IMR-90 (cell line): Measurements from ENCODE around the gene EVL. TPM values are rescaled to one million over a fixed set of nuclear protein-coding genes. Genes with fewer than 3 reads are reported as not detected.

ENCODE experiments used
- ATAC-seq: fragments of 200-7000 bp; cut with Tn5 transposase; 2 replicates; pipeline ENCODE4 v1.9.1; 2020; ENCODE audit warnings: low read depth, mild to moderate bottlenecking, moderate library complexity
- BruUV-seq: library from RNA; stranded (reverse); fragments of 400-500 nt; replicated peaks from 2 replicates; lab custom pipeline; 2021; lab: Mats Ljungman, UMichigan
- CTCF ChIA-PET: fragments of 300-600 bp; formaldehyde crosslinking; extraction: SDS; loops from one replicate; lab custom pipeline; 2021; ENCODE audit warnings: antibody characterized with exemption; lab: Yijun Ruan, JAX
- POLR2A ChIA-PET: fragments of 300-600 bp; sonication (Branson Sonifier 250); formaldehyde crosslinking; loops from one replicate; lab custom pipeline; 2022; ENCODE audit warnings: antibody characterized with exemption; ENCODE audit not compliant: unreplicated experiment; lab: Charles Lee
- DNase-seq: peaks from one replicate; pipeline ENCODE4 v3.0.0; 2013
- H2AFZ ChIP-seq: replicated peaks from 2 replicates; pipeline ENCODE3; 2013; ENCODE audit warnings: low read length, mild to moderate bottlenecking; ENCODE audit not compliant: poor library complexity
- H2AK5ac ChIP-seq: 2 replicates; pipeline ENCODE4 v1.6.1; 2013; ENCODE audit warnings: low read depth, low read length, inconsistent platforms
- H2AK9ac ChIP-seq: replicated peaks from 2 replicates; pipeline ENCODE3; 2013; ENCODE audit warnings: mild to moderate bottlenecking, low read depth, low read length, moderate library complexity; ENCODE audit not compliant: poor library complexity
- H2BK120ac ChIP-seq: 2 replicates; pipeline ENCODE4 v1.6.1; 2013; ENCODE audit warnings: low read depth, low read length, inconsistent platforms
- H2BK15ac ChIP-seq: 3 replicates; pipeline ENCODE4 v1.6.1; 2013; ENCODE audit warnings: low read depth, low read length, inconsistent platforms
- H2BK20ac ChIP-seq: 2 replicates; pipeline ENCODE4 v1.6.1; 2013; ENCODE audit warnings: low read depth, mild to moderate bottlenecking, inconsistent platforms, low read length, moderate library complexity
- H2BK5ac ChIP-seq: 2 replicates; pipeline ENCODE4 v1.6.1; 2013; ENCODE audit warnings: mild to moderate bottlenecking, low read depth, low read length, inconsistent platforms; ENCODE audit not compliant: poor library complexity, severe bottlenecking
- H3K14ac ChIP-seq: replicated peaks from 2 replicates; pipeline ENCODE4 v1.6.1; 2013; ENCODE audit warnings: low read depth, low read length, inconsistent platforms
- H3K18ac ChIP-seq: 2 replicates; pipeline ENCODE4 v1.6.1; 2013; ENCODE audit warnings: low read depth, low read length, control low read depth
- H3K23ac ChIP-seq: 2 replicates; pipeline ENCODE4 v1.6.1; 2013; ENCODE audit warnings: low read depth, low read length, inconsistent platforms
- H3K27ac ChIP-seq: 2 replicates; pipeline ENCODE4 v1.5.1; 2013; ENCODE audit warnings: mild to moderate bottlenecking, control low read depth, low read length; ENCODE audit not compliant: insufficient read depth
- H3K27me3 ChIP-seq: 2 replicates; pipeline ENCODE4 v1.6.1; 2013; ENCODE audit warnings: low read length; ENCODE audit not compliant: control insufficient read depth, insufficient read depth
- H3K36me3 ChIP-seq: 2 replicates; pipeline ENCODE4 v1.6.1; 2013; ENCODE audit warnings: low read length, mixed read lengths; ENCODE audit not compliant: control insufficient read depth, insufficient read depth
- H3K4ac ChIP-seq: 2 replicates; pipeline ENCODE4 v1.6.1; 2013; ENCODE audit warnings: low read depth, low read length, inconsistent platforms
- H3K4me1 ChIP-seq: 2 replicates; pipeline ENCODE4 v1.6.1; 2013; ENCODE audit warnings: low read length, mixed read lengths; ENCODE audit not compliant: control insufficient read depth, insufficient read depth
- H3K4me2 ChIP-seq: 2 replicates; pipeline ENCODE4 v1.6.1; 2013; ENCODE audit warnings: low read depth, mild to moderate bottlenecking, control low read depth, low read length, moderate library complexity
- H3K4me3 ChIP-seq: 2 replicates; pipeline ENCODE4 v1.5.1; 2013; ENCODE audit warnings: low read depth, mild to moderate bottlenecking, control low read depth, low read length, moderate library complexity; ENCODE audit not compliant: insufficient read depth
- H3K56ac ChIP-seq: 2 replicates; pipeline ENCODE4 v1.6.1; 2013; ENCODE audit warnings: low read length, inconsistent platforms; ENCODE audit not compliant: insufficient read depth; ENCODE audit errors: extremely low read depth
- H3K79me1 ChIP-seq, 2 experiments: 2 replicates each; pipeline ENCODE4 v1.6.1; 2013; ENCODE audit warnings: low read length in 2 of 2, inconsistent platforms in 1 of 2, low read depth in 1 of 2
- H3K9ac ChIP-seq: 2 replicates; pipeline ENCODE4 v1.6.1; 2013; ENCODE audit warnings: low read depth, low read length, control low read depth
- H3K9me1 ChIP-seq: 2 replicates; pipeline ENCODE4 v1.6.1; 2013; ENCODE audit warnings: low read length, inconsistent platforms; ENCODE audit not compliant: insufficient read depth
- H3K9me3 ChIP-seq: 2 replicates; pipeline ENCODE4 v1.6.1; 2013; ENCODE audit warnings: low read length; ENCODE audit not compliant: control insufficient read depth, insufficient read depth
- H4K20me1 ChIP-seq: 2 replicates; pipeline ENCODE4 v1.6.1; 2013; ENCODE audit warnings: low read length, inconsistent platforms; ENCODE audit not compliant: insufficient read depth
- H4K5ac ChIP-seq: 2 replicates; pipeline ENCODE4 v1.6.1; 2013; ENCODE audit warnings: mild to moderate bottlenecking, low read depth, low read length, control low read depth
- H4K8ac ChIP-seq, 2 experiments: 2 replicates each; pipeline ENCODE4 v1.6.1; 2013; ENCODE audit warnings: low read depth in 2 of 2, low read length in 2 of 2, control low read depth in 1 of 2, inconsistent platforms in 1 of 2
- H4K91ac ChIP-seq: 2 replicates; pipeline ENCODE4 v1.6.1; 2013; ENCODE audit warnings: low read depth, low read length, inconsistent platforms; ENCODE audit not compliant: insufficient read depth
- BHLHE40 ChIP-seq: fragments of 150-350 bp; IDR thresholded peaks from 2 replicates; pipeline ENCODE4 v1.6.1; 2016; ENCODE audit warnings: mild to moderate bottlenecking, low read depth, low read length
- ELK1 ChIP-seq: fragments of 150-350 bp; IDR thresholded peaks from 2 replicates; pipeline ENCODE4 v1.6.1; 2016; ENCODE audit warnings: low read depth, mild to moderate bottlenecking, low read length, moderate library complexity, borderline replicate concordance
- FOS ChIP-seq: fragments of 150-350 bp; IDR thresholded peaks from 2 replicates; pipeline ENCODE4 v1.6.1; 2016; ENCODE audit warnings: low read depth, low read length
- MAFK ChIP-seq: IDR thresholded peaks from 2 replicates; pipeline ENCODE4 v1.6.1; 2012; ENCODE audit warnings: low read depth, low read length, improper control_type of control experiment
- MXI1 ChIP-seq: IDR thresholded peaks from 2 replicates; pipeline ENCODE4 v1.6.1; 2012; ENCODE audit warnings: low read depth, mild to moderate bottlenecking, low read length, moderate library complexity, borderline replicate concordance
- RCOR1 ChIP-seq: IDR thresholded peaks from 2 replicates; pipeline ENCODE4 v1.6.1; 2012; ENCODE audit warnings: mild to moderate bottlenecking, low read length, improper control_type of control experiment; ENCODE audit not compliant: insufficient replicate concordance
- RFX5 ChIP-seq: IDR thresholded peaks from 2 replicates; pipeline ENCODE4 v1.8.0; 2012; ENCODE audit warnings: low read depth, mild to moderate bottlenecking, low read length, moderate library complexity
- WGBS, 2 experiments: methylation state at CpG; one replicate each; pipeline versions ENCODE4 v1.1.5 to v1.1.7; 2013; ENCODE audit warnings: missing lambda C conversion rate in 2 of 2; ENCODE audit not compliant: insufficient read length in 1 of 2; ENCODE audit errors: extremely low coverage in 2 of 2; 5-methylcytosine and 5-hydroxymethylcytosine counted together
- dilution Hi-C: fragments of 300-500 bp; cut with HindIII; formaldehyde crosslinking; loops from one replicate; pipeline ENCODE4 v1.14.3; 2018; ENCODE audit warnings: low sequenced_read_pairs; ENCODE audit not compliant: unreplicated experiment
- in situ Hi-C: fragments of 300-500 bp; cut with MboI; formaldehyde crosslinking; loops from 3 replicates; pipeline ENCODE4 v1.14.3; 2019; ENCODE audit warnings: low sequenced_read_pairs, inconsistent platforms, mixed read lengths
- intact Hi-C: fragments of 100-400 bp; cut with micrococcal nuclease; formaldehyde crosslinking; loops from 2 replicates; pipeline ENCODE4 v1.10.0; 2022
- polyA plus RNA-seq, 3 experiments: library from polyadenylated mRNA; depleted of rRNA; stranded (reverse); fragments of >200 nt; gene quantifications; 2 replicates each; pipeline ENCODE4 v1.2.3, GENCODE V29; 2012; ENCODE audit warnings: low replicate concordance in 1 of 3
- total RNA-seq: library from RNA; depleted of rRNA; stranded (reverse); fragments of >200 nt; gene quantifications from 2 replicates; pipeline ENCODE4 v1.2.3, GENCODE V29; 2012
- TF ChIP-seq, protein P1 (sequence below): fragments of 150-350 bp; IDR thresholded peaks from 2 replicates; pipeline ENCODE4 v1.6.1; 2017; ENCODE audit warnings: mild to moderate bottlenecking, antibody characterized with exemption, low read length, low read depth

Gene EVL
- total and polyA plus RNA-seq, 2 of the 4 experiments (the other 2 are of a cell fraction) = 7.2 to 36.5 TPM

- ATAC-seq = no peak
Measured at GRCh38 chr14:100100032-100100703, 34.9 kb downstream of the EVL start.

More at GRCh38 chr14:100100032-100100703, 34.9 kb downstream of the EVL start:
- Histone ChIP-seq H3K36me3 (peaks cover 3% of the 10 kb centered on the region), H3K23ac (no peak overlapping the region), H2AK9ac (no peak overlapping the region), H3K27ac (no peak overlapping the region), H3K27me3 (no peaks in the 10 kb centered on the region), H3K4me1 (peaks cover 23% of the 10 kb centered on the region), H3K9ac (no peak overlapping the region), H4K91ac (no peak overlapping the region), H2AFZ (no peak overlapping the region), H2BK20ac (no peak overlapping the region), H3K4me2 (no peak overlapping the region), H3K18ac (no peak overlapping the region), H3K4ac (no peak overlapping the region), H2AK5ac (no peak overlapping the region), H2BK15ac (no peak overlapping the region), H4K20me1 (no peaks in the 10 kb centered on the region), H3K14ac (no peak overlapping the region), H3K9me1 (peaks cover 32% of the 10 kb centered on the region), H2BK120ac (no peak overlapping the region), H3K56ac (no peak overlapping the region), H4K8ac (no peak overlapping the region), H2BK5ac (no peak overlapping the region), H3K9me3 (no peaks in the 10 kb centered on the region), H4K5ac (no peak overlapping the region), H3K79me1 (peaks cover 5 to 31% of the 10 kb centered on the region in 2 experiments; a peak in 2 of 4 replicates), H3K4me3 (no peak overlapping the region)
- 84% methylated on average over 9 of the region's 14 CpGs; no CpG with 5 or more reads in 1 of the 2 experiments for WGBS, 2 experiments
- TF ChIP-seq FOS (no peak), RCOR1 (no peak), ELK1 (no peak), RFX5 (no peak), MXI1 (no peak), BHLHE40 (no peak), MAFK (no peak)
- TF ChIP-seq, protein P1, sequence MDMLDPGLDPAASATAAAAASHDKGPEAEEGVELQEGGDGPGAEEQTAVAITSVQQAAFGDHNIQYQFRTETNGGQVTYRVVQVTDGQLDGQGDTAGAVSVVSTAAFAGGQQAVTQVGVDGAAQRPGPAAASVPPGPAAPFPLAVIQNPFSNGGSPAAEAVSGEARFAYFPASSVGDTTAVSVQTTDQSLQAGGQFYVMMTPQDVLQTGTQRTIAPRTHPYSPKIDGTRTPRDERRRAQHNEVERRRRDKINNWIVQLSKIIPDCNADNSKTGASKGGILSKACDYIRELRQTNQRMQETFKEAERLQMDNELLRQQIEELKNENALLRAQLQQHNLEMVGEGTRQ = no peak
- ChIA-PET CTCF (interaction anchor here (0.6 to 1.4 kb wide), 4 partner anchors 9 to 155 kb away, joined by 3 to 4 read pairs (median 3); no protein-coding TSS in a partner anchor), POLR2A (interaction anchor here (0.6 kb wide), 1 partner anchor 13 kb away, joined by 5 read pairs; no protein-coding TSS in a partner anchor)
- no TSS peak for BruUV-seq
- in situ Hi-C loops = no loop called here
- intact Hi-C loops = no loop called here
- dilution Hi-C loops = no loop called here
- DNase-seq = no peak
